Stimulated activated CD4-positive, alpha-beta T cell treated with anti-CD3 and anti-CD28 coated beads, TNF-alpha, amount 100 ng/mL, for 1 hour (primary cell): ENCODE measurements around the gene TENM4.

Source experiments
- DNase-seq, 3 donors: peaks; one replicate each; pipeline ENCODE4 v3.0.0-alpha.2; 2020; ENCODE audit warnings: low read depth in 3 of 3, low spot score in 1 of 3

Gene TENM4

DNA sequence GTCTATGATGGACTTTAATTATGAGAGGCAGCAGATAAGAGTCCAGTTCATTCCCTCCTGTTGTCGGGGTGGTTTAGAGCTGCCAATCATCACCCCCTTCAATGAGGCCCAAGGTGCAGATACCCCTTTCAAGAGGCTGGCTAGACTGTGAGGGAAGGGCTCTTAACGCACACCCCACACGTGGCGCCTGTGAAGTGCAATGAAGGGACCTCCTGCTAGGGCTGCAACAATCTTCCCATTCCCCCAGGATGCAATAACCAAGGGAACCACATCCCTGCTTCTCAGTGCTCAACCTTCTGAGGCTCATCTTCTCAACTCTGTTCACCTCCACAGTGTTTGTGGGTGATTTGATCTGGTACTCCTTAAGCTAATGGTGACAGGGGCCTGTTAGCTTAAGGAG is 19.0 kb downstream of the TENM4 start:
- DNase-seq, result no peak

DNA sequence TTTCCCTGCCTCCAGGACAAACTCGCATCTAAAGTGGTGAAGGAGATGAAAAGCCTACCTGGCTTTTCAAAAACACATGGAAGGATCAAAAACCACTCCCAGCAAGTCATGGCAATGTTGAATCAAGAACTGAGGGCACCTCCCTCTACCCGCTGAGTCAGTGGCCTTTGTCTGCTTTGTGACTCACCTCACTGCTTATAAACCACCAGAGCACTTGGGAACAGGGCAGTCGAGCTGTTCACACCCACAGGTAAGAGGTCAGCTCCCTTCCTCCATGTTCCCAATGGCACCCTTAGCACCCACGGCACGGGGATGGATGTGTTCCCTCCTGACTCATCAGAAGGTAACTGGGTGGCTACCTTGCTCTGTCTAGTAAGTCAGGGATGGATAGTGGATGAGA is 21.7 kb downstream of the TENM4 start:
- DNase-seq, result no peak

DNA sequence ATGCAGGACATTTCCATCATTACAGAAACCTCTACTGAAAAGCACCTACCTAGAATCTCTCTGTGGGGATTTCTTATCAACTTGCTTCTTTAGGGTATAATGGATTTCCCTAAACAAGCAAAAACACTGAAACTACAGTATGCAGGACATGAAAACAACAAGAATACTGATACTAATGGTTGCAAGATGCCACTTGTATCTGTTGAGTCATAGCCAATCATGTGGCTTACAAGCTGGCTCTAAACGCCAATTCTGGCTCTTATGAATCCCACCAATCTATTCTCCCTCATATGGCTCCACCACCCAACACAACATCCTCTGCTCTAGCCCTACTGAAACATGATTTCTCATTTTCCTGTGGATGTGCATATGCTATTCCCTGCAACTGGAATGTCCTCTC is 22.6 kb downstream of the TENM4 start:
- DNase-seq, result no peak

DNA sequence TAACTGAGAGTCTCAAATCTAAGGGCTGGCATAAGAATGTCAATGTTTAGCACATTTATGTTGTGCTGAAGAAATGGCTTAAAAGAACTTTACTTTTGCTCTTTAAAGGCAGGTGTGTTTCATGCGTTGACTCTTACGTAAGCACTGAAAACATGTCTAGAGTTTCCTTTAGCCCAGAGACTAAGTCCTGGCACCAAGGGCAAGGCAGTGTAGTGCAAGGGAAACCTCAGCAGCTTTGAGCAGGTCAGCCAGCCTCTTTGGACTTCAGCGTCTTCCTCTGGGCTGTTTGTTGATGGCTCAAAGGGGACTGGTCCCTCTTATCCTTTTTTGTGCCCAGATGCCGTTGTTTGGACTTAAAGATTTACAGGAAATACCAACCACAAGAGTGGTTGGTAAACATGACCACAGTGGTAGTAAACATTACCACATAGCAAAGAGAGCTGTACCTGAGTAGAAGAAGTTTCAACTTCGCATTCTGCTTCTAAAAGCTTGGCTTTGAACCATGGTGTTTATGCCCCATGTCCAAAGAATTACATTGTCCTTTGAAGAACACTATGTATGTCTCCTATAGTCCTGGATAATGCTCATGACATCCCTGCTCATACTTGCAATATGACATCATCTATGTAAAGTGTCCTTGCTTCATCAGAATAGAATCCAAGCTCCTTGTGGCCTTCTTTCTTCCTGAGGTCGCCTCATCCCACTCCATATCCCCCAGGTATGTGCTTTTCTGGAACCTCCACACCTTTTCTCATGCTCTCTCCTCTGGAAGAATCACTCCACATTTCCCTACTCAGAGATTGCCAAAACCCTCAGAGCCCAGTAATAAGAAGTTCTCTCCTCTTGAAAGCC is 23.5 kb downstream of the TENM4 start:
- DNase-seq, result no peak

DNA sequence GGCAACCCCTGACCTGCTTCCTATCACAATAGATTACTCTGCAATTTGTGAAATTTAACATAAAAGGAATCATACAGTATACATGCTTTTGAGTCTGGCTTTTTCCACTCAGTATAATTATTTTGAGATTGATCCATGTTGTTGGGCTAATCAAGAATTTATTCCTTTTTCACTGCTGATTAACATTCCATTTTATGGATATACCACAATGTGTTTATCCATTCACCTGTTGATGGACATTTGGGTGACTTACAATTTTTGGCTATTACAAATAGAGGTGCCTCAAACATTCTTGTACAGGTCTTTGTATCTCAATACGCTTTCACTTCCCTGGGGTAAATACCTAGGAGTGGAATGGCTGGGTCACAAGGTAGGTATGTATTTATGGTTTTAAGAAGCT is 24.9 kb downstream of the TENM4 start:
- DNase-seq, result no peak

DNA sequence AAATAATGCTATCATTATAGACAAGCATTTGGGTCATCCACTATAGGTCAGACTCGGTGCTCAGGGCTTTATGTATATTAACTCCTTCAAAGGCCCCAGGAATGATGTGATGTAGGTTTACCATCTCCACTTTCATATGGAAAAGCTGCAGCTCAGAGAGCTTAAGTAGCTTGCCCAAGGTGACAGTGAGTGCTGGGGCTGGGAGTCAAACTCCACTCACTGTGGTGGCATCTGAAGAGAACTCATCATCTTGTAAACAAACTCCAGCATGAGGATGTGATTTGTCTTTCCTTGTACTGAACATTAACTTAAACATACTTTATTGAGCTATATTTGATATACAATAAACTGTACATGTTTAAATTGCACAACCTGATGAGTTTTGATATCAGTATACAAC is 25.4 kb downstream of the TENM4 start:
- DNase-seq, result no peak

DNA sequence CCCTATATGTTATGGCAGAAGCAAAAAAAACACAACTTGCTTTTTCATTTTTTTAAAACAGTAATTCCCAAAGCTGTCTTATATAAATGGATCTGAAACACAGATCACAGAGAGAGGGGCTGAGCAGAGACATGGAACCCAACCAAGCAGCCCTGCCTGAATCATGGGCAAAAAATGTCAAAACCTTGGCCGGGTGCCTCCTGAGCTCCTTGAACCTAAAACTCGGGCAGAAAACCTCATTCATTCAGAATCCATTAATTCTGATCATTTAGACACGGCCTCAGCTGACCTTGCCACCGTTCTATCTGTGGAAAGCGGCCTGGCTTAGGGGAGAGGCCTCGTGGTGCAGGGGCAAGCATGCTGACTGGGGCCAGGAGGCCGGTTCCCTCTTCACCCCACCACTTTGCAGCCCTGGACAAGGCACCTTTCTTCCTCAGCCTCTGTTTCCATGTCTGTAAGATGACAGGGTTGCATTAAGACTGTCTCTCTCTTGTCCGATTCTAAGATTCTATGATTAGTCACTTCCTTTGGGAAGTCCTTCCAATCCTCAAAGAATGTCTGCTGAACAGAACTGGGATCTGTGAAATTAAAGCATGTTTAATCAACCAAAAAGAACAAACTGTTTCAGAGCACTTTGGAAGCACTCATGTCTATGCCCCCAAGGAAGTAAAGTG is 26.0 kb downstream of the TENM4 start:
- DNase-seq, result no peak

DNA sequence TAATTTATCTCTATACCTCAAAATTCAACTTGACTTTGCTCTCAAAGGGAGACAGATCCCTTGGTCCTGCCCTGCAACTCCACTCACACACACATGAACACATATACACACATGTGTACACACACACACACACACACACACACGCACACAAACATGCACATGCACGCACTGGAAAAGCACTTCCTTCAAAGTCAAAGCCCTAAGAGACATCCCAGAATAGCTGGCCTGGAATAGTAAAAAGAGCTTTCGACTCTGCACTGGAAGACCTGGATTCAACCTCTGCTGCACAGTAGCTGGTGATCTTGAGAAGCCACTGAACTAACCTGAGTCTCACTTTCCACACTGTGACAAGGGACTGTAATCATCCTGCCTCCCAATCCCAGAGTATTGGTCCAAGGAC is 26.8 kb downstream of the TENM4 start:
- DNase-seq, result no peak

DNA sequence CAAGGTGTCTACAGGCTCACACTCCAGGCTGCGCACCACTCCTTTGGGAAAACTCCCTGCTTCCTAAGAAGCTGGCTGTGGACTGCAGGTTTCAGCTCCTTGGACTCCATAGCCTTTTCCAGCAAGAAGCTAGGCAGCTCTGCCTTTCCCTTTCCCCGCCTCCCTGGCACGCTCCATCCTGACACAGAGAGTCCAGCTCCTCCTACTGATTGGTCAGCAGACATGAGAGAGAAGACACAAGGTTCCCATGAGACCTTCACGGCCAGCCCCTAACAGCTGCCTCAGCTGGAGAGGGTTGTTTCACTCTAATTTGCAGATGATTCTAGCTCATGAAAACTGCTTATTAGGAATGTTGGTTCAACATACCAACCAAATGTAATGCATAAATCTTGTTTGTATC is 27.6 kb downstream of the TENM4 start:
- no peak for DNase-seq

DNA sequence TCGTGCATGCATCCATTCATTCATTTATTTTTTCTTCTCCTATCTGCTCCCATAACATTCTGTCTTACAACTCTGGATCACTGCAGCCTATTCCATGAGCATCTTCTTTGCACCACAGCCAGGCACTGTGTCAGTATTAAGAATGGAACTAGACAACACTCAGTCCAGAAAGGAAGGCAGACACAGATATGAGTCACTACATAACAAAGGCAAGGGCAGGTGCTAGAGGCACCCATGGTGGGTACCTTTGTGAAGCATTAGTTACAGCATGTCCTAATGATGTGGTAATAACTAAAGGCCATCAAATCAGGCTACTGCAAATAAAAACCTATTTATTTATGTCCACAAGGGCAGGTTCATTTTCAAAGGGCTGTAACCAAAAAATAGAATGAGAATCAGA is 28.1 kb downstream of the TENM4 start:
- DNase-seq, result no peak

DNA sequence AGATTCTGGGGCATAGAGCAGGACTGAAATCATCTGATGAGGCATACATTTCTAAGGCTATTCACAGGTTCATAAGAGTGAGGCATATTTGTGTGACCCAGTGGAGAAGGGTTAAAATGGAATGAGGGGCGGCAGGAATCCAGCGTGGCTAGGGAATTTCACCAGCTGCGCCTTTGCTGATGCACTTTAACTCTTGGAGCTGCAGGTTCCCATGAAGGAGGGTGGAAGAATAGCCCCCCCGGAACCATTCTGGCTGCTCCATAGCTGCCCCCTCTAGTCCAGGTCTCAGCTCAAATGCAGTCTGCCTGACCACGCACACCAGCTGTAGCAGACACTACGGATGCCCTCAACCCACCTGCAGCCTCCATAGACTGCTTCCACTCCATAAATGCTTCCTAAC is 31.5 kb downstream of the TENM4 start:
- no peak for DNase-seq

DNA sequence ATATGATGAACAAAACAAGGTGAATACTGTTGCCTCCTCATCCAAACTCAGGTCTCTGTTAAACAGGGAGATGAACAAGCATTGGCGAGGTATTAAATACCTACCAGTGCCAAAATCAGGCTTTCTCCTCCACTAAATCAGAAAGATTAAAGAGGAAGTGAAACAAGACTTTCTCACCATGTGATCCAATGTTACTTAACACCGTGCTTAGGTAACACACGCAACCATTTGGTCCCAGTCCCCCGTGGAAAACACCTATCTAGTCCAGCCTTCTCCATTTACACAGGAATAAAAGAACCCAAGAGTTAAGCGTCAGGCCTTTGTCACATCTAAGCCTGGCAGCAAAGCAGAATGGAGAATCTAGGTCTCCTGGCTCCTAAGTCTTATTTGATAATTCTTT is 34.5 kb downstream of the TENM4 start:
- no peak for DNase-seq

DNA sequence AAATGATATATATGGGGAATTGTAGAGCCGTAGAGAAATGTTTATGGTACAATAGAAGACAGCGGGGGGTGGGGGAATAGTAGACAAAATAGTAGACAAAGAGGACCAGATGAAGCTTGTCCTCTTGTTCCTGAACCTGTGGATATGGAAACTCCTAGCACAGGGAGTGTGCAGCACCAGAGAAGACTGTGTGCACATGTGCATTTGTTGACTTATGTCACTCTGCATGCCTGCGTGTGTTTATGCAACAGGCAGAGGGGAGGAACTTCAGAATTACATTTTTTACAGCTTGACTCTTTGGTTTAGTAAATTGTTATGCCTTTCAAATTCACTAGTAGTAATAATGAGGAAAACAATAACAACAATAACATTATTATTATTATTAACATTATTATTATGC is 36.0 kb downstream of the TENM4 start:
- no peak for DNase-seq

DNA sequence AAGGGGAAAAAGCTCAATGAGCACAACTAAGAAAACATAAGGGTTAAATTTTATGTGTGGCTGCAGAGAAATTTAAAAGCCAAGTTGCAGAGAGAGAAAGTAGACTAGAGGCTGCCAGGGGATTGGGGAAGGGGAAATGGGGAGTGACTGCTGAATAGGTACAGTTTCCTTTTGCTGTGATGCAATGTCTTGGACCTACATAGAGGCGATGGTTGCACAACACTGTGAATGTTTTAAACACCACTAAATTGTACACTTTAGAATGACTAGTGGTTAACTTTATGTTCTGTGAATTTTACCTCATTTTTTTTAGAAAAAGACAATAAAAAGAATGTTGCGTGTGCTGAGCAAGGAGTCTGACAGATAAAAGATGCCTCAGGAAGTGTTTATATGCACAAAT is 36.5 kb downstream of the TENM4 start:
- no peak for DNase-seq

DNA sequence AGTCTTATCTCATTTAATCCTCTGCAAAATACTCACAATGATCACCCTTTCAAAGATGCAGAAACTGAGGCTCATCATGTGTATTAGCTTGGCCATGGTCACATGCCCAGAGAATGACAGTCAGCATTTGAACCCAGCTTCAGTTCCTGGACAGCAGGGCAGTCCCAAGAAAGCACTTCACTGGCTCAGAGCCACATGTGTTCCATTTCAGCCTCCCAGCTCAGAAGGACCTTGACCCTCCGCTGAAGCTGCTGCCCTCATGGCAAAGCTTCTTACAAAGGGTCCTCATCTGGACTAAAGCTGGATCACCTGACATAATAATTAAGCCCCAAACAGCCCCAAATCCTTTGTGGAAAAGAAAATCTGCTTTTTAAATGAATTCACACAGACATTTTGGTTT is 37.0 kb downstream of the TENM4 start:
- no peak for DNase-seq

DNA sequence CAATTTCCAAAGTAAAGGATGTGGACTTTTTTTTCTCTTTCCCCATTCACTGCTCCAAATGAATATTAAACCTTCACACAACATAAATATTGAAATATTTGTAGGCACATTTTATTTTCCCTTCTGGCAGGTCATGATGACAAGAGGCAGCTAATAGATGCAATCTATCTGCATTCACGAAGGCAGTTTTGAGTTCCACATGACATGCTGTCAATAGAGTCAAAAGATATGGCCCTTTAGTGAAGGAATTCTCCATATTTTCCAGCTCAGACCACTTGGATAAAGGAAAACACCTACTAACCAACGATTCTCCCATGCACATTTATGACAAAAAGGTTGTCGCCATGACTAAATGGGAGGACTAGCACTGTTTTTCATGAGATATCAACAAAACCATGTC is 37.9 kb downstream of the TENM4 start:
- DNase-seq, result no peak

DNA sequence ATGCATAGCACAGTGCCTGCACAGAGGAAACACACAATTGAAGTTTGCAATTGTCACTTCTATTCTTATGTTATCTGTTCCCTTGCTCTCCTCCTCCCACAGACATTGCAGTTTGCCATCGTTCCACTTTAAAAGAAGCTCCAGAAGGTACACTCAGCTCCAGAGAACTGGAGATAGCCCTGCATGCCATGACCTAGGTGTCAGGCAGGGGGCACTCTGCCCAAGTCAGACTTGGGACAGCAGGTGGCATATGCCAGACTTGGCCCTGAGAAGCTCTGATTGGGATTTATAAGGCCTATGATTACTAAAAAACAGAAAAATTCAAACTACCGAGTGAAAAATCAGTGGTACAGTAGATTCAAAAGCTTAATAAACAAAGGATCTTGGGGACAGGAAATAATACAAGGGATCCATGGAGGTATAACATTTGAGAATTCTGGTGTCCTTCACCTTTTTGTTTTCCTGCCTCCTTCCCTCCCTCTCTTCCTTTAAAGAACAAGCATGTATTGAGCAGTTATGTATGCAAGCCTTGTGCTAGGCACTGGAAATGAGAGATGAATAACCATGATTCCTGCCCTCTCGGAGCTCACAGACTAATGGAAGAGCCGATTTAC is 40.0 kb downstream of the TENM4 start:
- DNase-seq, result no peak

DNA sequence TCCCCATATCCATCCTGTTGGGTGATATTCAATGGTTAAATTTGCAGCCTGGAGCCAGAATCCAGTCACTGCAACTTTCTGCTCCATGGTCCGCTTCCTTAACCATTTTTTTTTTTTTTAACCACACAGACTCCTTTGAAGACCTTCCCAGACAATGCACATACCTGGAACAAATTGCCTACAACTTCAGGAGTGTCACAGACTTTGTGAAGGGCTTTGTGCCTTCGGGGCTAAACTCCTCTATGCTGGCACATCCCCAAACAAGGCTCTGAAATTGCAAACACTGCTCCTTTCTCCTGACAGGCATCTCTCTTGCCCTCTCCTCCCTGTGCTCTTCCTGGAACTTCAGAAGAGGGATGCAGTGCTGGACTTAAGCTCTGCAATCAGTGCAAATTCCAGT is 40.6 kb downstream of the TENM4 start:
- DNase-seq, result no peak

DNA sequence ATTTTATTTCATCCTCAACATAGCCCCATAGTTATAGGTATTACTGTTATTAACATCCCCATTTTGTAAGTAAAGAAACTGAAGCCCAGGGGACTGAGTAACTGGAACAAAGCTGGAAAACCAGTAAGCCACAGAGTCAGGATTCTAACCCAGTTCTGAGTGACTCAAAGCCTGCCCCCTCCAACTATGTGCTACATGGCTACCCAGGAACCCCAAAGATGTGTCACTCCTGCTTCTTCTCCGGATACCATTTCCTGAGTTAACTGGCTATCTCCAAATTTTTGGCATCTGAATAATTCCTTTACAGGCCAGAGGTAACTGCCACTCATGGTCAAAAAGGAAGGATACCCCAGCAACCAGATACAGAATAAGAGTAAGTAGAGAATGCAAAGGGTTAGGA is 43.6 kb downstream of the TENM4 start:
- DNase-seq, result no peak

DNA sequence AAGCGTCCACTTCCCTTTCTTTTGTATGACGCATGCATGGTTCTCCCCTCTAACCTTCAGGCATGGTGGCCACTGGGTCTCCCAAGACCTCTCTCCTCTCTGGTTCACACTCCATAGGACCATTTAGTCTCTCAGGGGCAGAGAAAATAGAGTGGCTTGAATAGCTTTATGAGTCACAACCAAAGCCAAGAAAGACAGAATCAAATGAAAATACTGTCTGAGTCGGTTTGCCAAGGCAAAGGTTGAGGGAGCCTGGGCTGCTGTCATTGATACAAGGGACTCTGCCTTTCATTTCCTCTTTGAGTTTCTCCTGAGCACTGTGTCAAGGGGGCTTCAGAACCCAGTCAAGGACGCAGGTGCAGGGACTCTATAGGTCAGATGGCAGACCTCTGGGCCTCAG is 44.2 kb downstream of the TENM4 start:
- DNase-seq, result no peak

DNA sequence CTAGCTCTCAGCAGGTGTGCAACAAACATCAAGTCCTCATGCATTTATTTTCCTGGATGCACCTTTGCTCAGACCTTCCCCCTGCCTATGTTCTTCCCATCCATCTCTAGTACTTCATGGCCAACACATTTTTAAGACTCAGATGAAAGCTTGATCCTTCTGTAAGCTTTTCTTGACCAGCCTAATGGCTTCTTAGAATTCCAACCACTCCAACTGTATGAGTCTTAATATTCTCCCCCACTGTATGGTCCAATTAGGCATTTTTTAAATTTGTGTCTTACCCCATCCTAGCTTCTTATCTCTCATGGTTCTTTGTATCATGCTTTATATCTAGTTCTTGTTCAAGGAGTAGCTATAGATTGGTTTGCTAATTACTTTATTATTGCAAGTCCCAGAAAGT is 44.8 kb downstream of the TENM4 start:
- DNase-seq, result no peak

DNA sequence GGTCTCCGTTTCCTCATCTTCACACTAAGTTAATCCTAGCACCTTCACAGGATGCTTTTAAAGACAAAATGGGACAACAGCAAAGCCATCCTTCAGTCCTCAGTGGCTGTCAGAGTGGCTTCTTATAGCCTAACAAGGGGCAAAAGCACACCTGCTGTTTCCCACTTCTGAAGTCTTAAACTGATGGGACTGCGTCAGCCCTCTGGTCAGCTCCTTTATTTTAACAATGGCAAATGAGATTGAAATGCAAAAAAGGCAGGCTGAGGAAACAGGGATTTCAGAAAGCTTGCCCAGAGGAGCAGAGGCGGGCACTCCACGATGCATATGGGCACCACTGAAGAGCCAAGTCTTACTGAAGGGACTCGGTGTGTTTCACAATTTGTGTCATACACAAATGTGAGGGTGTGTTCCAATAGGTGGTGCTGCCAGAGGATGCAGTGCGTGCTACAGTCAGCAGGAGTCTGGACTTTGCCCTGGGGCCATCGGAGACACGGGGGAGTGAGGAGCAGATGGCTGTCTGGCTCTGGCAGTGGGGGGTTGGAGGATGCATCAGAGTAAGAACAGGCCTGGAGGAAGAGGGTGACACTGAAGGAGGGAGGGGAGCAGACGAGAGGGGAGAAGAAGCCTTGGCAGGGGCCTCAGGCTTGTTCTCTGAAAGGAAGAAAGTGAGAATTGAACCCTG is 47.3 kb downstream of the TENM4 start:
- DNase-seq, result no peak
